GM12878 (cell line): Measurements from ENCODE around the gene ZNF692. TPM values are rescaled to one million over a fixed set of nuclear protein-coding genes. Genes with fewer than 3 reads are reported as not detected.

ENCODE experiments used
- ATAC-seq: fragments of 200-7000 bp; cut with Tn5 transposase; 3 replicates; pipeline ENCODE4 v1.9.1; 2020; ENCODE audit warnings: mild to moderate bottlenecking, moderate library complexity
- BruUV-seq: library from RNA; stranded (reverse); fragments of 400-500 nt; replicated peaks from 2 replicates; lab custom pipeline; 2021; lab: Mats Ljungman, UMichigan
- CTCF ChIA-PET: fragments of 300-600 bp; sonication (Branson Sonifier 250); formaldehyde crosslinking; extraction: SDS; loops from one replicate; lab custom pipeline; 2021; ENCODE audit warnings: inconsistent platforms; lab: Yijun Ruan, JAX
- POLR2A ChIA-PET: fragments of 350-600 bp; formaldehyde crosslinking; extraction: SDS; loops from one replicate; lab custom pipeline; 2021; ENCODE audit warnings: inconsistent platforms; lab: Charles Lee
- RAD21 ChIA-PET: fragments of 300-600 bp; sonication (Branson Sonifier 250); formaldehyde crosslinking; loops from one replicate; lab custom pipeline; 2023; ENCODE audit warnings: antibody characterized with exemption; ENCODE audit not compliant: unreplicated experiment; lab: Charles Lee
- SMC1A ChIA-PET: fragments of 300-600 bp; sonication (Branson Sonifier 250); formaldehyde crosslinking; loops from one replicate; lab custom pipeline; 2023; ENCODE audit not compliant: unreplicated experiment, uncharacterized antibody; lab: Charles Lee
- DNase-seq: peaks from one replicate; pipeline ENCODE4 v3.0.0-alpha.2; 2011; ENCODE audit warnings: low read depth, low spot score
- FAIRE-seq: peaks from 3 replicates; lab custom pipeline; 2011; peaks lifted over from hg19 to GRCh38; lab: Jason Lieb, UNC
- H2AFZ ChIP-seq: 2 replicates; pipeline ENCODE4 v1.6.0; 2011; ENCODE audit warnings: low read depth, low read length, control low read depth; ENCODE audit not compliant: control insufficient read depth
- H3K27ac ChIP-seq: 2 replicates; pipeline ENCODE4 v1.5.1; 2011; ENCODE audit warnings: control low read depth; ENCODE audit not compliant: control insufficient read depth, insufficient read depth
- H3K27me3 ChIP-seq, 2 experiments: replicated peaks in 1 of 2; 2 replicates each; pipeline versions ENCODE4 v1.6.0 to v1.6.1; 2011; ENCODE audit warnings: low read length in 1 of 2; ENCODE audit not compliant: control insufficient read depth in 2 of 2, insufficient read depth in 2 of 2
- H3K36me3 ChIP-seq, 2 experiments: 2 replicates each; pipeline ENCODE4 v1.5.1; 2011; ENCODE audit warnings: low read length in 1 of 2; ENCODE audit not compliant: control insufficient read depth in 2 of 2, insufficient read depth in 2 of 2
- H3K4me1 ChIP-seq: 2 replicates; pipeline ENCODE4 v1.6.1; 2011; ENCODE audit warnings: mild to moderate bottlenecking, low read length, moderate library complexity, mixed read lengths; ENCODE audit not compliant: control insufficient read depth, insufficient read depth
- H3K4me2 ChIP-seq: 2 replicates; pipeline ENCODE4 v1.6.0; 2011; ENCODE audit warnings: control low read depth; ENCODE audit not compliant: control insufficient read depth, insufficient read depth
- H3K4me3 ChIP-seq: fragments of 200-600 bp; sonication (generic); 2 replicates; pipeline ENCODE4 v1.5.1; 2016
- H3K79me2 ChIP-seq: 2 replicates; pipeline ENCODE4 v1.6.0; 2011; ENCODE audit warnings: low read length; ENCODE audit not compliant: control insufficient read depth, insufficient read depth
- H3K9ac ChIP-seq: 2 replicates; pipeline ENCODE4 v1.8.0; 2011; ENCODE audit warnings: low read length, control low read depth, mixed read lengths; ENCODE audit not compliant: control insufficient read depth, insufficient read depth
- H3K9me3 ChIP-seq: replicated peaks from 3 replicates; pipeline ENCODE4 v1.5.1; 2011; ENCODE audit warnings: mild to moderate bottlenecking, low read length; ENCODE audit not compliant: control insufficient read depth, insufficient read depth
- H4K20me1 ChIP-seq: 2 replicates; pipeline ENCODE4 v1.6.0; 2011; ENCODE audit not compliant: control insufficient read depth, insufficient read depth
- GATAD2B ChIP-seq: fragments of 450-650 bp; conservative IDR thresholded peaks from 2 replicates; pipeline ENCODE4 v1.6.1; 2017; ENCODE audit warnings: low read depth, mild to moderate bottlenecking, moderate library complexity
- LARP7 ChIP-seq: fragments of 450-650 bp; IDR thresholded peaks from 2 replicates; pipeline ENCODE4 v1.6.1; 2017; ENCODE audit warnings: mild to moderate bottlenecking
- ZBTB40 ChIP-seq: fragments of 450-650 bp; IDR thresholded peaks from 2 replicates; pipeline ENCODE4 v1.6.1; 2016; ENCODE audit warnings: mild to moderate bottlenecking, moderate library complexity, borderline replicate concordance
- ZNF274 ChIP-seq: IDR thresholded peaks from one replicate; pipeline ENCODE4 v1.8.0; 2011; ENCODE audit not compliant: insufficient read length, insufficient read depth
- WGBS: methylation state at CpG from one replicate; pipeline ENCODE4 v1.1.6; 2016; ENCODE audit warnings: low lambda C conversion rate; ENCODE audit not compliant: insufficient replicate concordance, insufficient coverage; ENCODE audit errors: missing lambda C conversion rate; 5-methylcytosine and 5-hydroxymethylcytosine counted together
- in situ Hi-C: fragments of 300-500 bp; cut with MboI; formaldehyde crosslinking; loops from 9 replicates; pipeline ENCODE4 v1.14.3; 2018; ENCODE audit warnings: mixed read lengths
- intact Hi-C: fragments of 100-400 bp; cut with micrococcal nuclease; formaldehyde crosslinking; loops from one replicate; pipeline ENCODE4 v1.14.2; 2022; ENCODE audit not compliant: unreplicated experiment
- polyA plus RNA-seq, 11 experiments: library from polyadenylated mRNA; depleted of rRNA in 4 of 11; unstranded in 6 of 11; stranded (reverse) in 5 of 11; fragments of >200 nt; fragmentation: Nextera tagmentation in 4 of 11; fragmentation: Illumina TruSeq in 1 of 11; extraction: Ambion mirVana in 4 of 11; extraction: Trizol in 1 of 11; gene quantifications; 1 replicate in 1 of 11; 2 replicates in 10 of 11; pipeline versions ENCODE4 v1.2.1 to v1.2.3, GENCODE V29; 2011 to 2016; ENCODE audit warnings: inconsistent platforms in 2 of 11, missing spikeins in 2 of 11, low read depth in 1 of 11
- total RNA-seq, 4 experiments: library from RNA; depleted of rRNA in 3 of 4; stranded (reverse); fragments of >200 nt in 3 of 4; fragmentation: Illumina TruSeq in 1 of 4; extraction: Trizol in 1 of 4; gene quantifications; 2 replicates each; pipeline versions ENCODE4 v1.2.1 to v1.2.3, GENCODE V29; 2013 to 2021

ZNF692 gene
- total and polyA plus RNA-seq, 10 of the 15 experiments (the other 5 are each of a cell fraction or from before 2014, with no cell fraction given): 5.3 to 76.6 (median 36.9) TPM

GRCh38 chr1:248828845-248829244, 30.0 kb downstream of the ZNF692 start:
- DNase-seq (no peak), ATAC-seq (no peak), FAIRE-seq (no peak)
- RAD21 ChIA-PET: interaction anchor here (1.0 to 4.4 kb wide), 4 partner anchors 9 to 44 kb away, joined by 3 to 46 read pairs (median 4); partner anchors contain the start of gene ZNF672
- TF ChIP-seq ZNF274 (no peak), LARP7 (no peak), ZBTB40 (no peak), GATAD2B (no peak)
- in situ Hi-C loops (no loop called here), intact Hi-C loops (no loop called here)
- H3K9ac ChIP-seq: no peak overlapping the region
- H3K4me2 ChIP-seq: no peak overlapping the region
- H3K4me1 ChIP-seq: peaks cover 10% of the 10 kb centered on the region
- H3K79me2 ChIP-seq: peaks cover 18% of the 10 kb centered on the region
- H4K20me1 ChIP-seq: no peaks in the 10 kb centered on the region
- H3K9me3 ChIP-seq: no peaks in the 10 kb centered on the region
- no peaks in the 10 kb centered on the region for H3K27me3 ChIP-seq
- CTCF ChIA-PET: interaction anchor here (1.0 to 5.2 kb wide), 2 partner anchors 9 to 13 kb away, joined by 6 to 79 read pairs; partner anchors contain the start of gene ZNF672
- H3K4me3 ChIP-seq: no peak overlapping the region
- 67% methylated on average over 3 of the region's 3 CpGs for whole genome bisulfite sequencing
- H3K36me3 ChIP-seq: peaks cover 0 to 3% of the 10 kb centered on the region in 2 experiments; a peak in 1 of 4 replicates
- H3K27ac ChIP-seq: no peak overlapping the region
- no peak overlapping the region for H2AFZ ChIP-seq
- no TSS peak for BruUV-seq
- SMC1A ChIA-PET: interaction anchor here (1.6 to 4.8 kb wide), 2 partner anchors 9 kb away, joined by 7 to 48 read pairs; partner anchors contain the start of gene ZNF672
- POLR2A ChIA-PET: interaction anchor here (1.3 to 5.2 kb wide), 3 partner anchors 9 to 77 kb away, joined by 7 to 83 read pairs (median 27); partner anchors contain the start of genes PGBD2, ZNF672 and ZNF692
